DOHH2 (cell line): ENCODE measurements around the gene CNR2.
"Not testable (repeated sequence)": the region's sequence is repeated elsewhere in the genome, so short reads cannot be mapped to it uniquely, and the experiment has no call there.

ENCODE experiments used
- H3F3A ChIP-seq: fragments of 200-600 bp; sonication (generic), shearing (Covaris generic); 2 replicates; pipeline ENCODE4 v1.6.0; 2016; ENCODE audit warnings: antibody characterized with exemption, mild to moderate bottlenecking; ENCODE audit not compliant: control insufficient read depth, insufficient read depth
- H3K27ac ChIP-seq: fragments of 200-600 bp; sonication (generic); 2 replicates; pipeline ENCODE4 v1.5.1; 2014; ENCODE audit warnings: low read depth, mild to moderate bottlenecking, low read length, moderate library complexity
- H3K27me3 ChIP-seq: fragments of 200-600 bp; sonication (generic); 2 replicates; pipeline ENCODE4 v1.6.1; 2014; ENCODE audit warnings: mild to moderate bottlenecking, low read length, mixed read lengths; ENCODE audit not compliant: control insufficient read depth
- H3K36me3 ChIP-seq: fragments of 200-600 bp; sonication (generic); 2 replicates; pipeline ENCODE4 v1.6.1; 2014; ENCODE audit warnings: mild to moderate bottlenecking, low read length, moderate library complexity, mixed read lengths; ENCODE audit not compliant: control insufficient read depth
- H3K4me1 ChIP-seq: fragments of 200-600 bp; sonication (generic); 2 replicates; pipeline ENCODE4 v1.6.1; 2014; ENCODE audit warnings: mild to moderate bottlenecking, low read length, mixed read lengths; ENCODE audit not compliant: control insufficient read depth
- H3K4me2 ChIP-seq: fragments of 200-600 bp; sonication (generic); 2 replicates; pipeline ENCODE4 v1.6.0; 2014; ENCODE audit warnings: mild to moderate bottlenecking, low read length, moderate library complexity
- H3K4me3 ChIP-seq: fragments of 200-600 bp; sonication (generic); 2 replicates; pipeline ENCODE4 v1.5.1; 2014; ENCODE audit warnings: mild to moderate bottlenecking, low read length, mixed read lengths
- H3K79me2 ChIP-seq: fragments of 200-600 bp; sonication (generic); 2 replicates; pipeline ENCODE4 v1.6.1; 2014; ENCODE audit warnings: mild to moderate bottlenecking, low read length, mixed read lengths; ENCODE audit not compliant: control insufficient read depth
- H3K9me2 ChIP-seq: fragments of 200-600 bp; sonication (generic); replicated peaks from 2 replicates; pipeline ENCODE4 v1.6.1; 2014; ENCODE audit warnings: mild to moderate bottlenecking, low read length, mixed read lengths; ENCODE audit not compliant: control insufficient read depth
- H3K9me3 ChIP-seq: fragments of 200-600 bp; sonication (generic); 2 replicates; pipeline ENCODE4 v1.6.1; 2014; ENCODE audit warnings: antibody characterized with exemption, low read length, mixed read lengths; ENCODE audit not compliant: control insufficient read depth, insufficient read depth
- H4K20me1 ChIP-seq: fragments of 200-600 bp; sonication (generic); 2 replicates; pipeline ENCODE4 v1.6.0; 2014; ENCODE audit warnings: low read depth, mild to moderate bottlenecking, antibody characterized with exemption, low read length, moderate library complexity; ENCODE audit not compliant: control insufficient read depth, insufficient read depth
- CTCF ChIP-seq: fragments of 200-600 bp; sonication (generic); IDR thresholded peaks from one replicate; pipeline ENCODE4 v1.5.1; 2014; ENCODE audit warnings: antibody characterized with exemption, mild to moderate bottlenecking, low read depth, low read length; ENCODE audit not compliant: poor library complexity, severe bottlenecking
- EZH2phosphoT487 ChIP-seq: fragments of 200-600 bp; sonication (generic); IDR thresholded peaks from 2 replicates; pipeline ENCODE4 v1.6.1; 2017; ENCODE audit warnings: borderline replicate concordance, mild to moderate bottlenecking, antibody characterized with exemption, low read length, moderate library complexity, mixed read lengths

The CNR2 gene

GRCh38 chr1:23862640-23863039 lies 50.5 kb downstream of the CNR2 start:
- no peak overlapping the region for H3K4me2 ChIP-seq

GRCh38 chr1:23854568-23854967 lies 58.6 kb downstream of the CNR2 start:
- H3K27me3 ChIP-seq: no peaks in the 10 kb centered on the region
- no peaks in the 10 kb centered on the region for H3K9me3 ChIP-seq
- peaks cover 4% of the 10 kb centered on the region; the same call in 1 of the 2 replicates for H3K36me3 ChIP-seq
- TF ChIP-seq EZH2phosphoT487 (no peak), CTCF (peak; percentile 54)
- H3F3A ChIP-seq: no peaks in the 10 kb centered on the region
- H3K9me2 ChIP-seq: no peaks in the 10 kb centered on the region
- no peak overlapping the region for H3K27ac ChIP-seq
- H3K4me3 ChIP-seq: no peak overlapping the region
- H3K4me1 ChIP-seq: no peaks in the 10 kb centered on the region
- H3K79me2 ChIP-seq: no peaks in the 10 kb centered on the region
- no peaks in the 10 kb centered on the region for H4K20me1 ChIP-seq
- no peak overlapping the region for H3K4me2 ChIP-seq

More at GRCh38 chr1:23862640-23863039, 50.5 kb downstream of the CNR2 start:
- TF ChIP-seq EZH2phosphoT487 (no peak), CTCF (no peak)
- Histone ChIP-seq H3K4me1 (peaks cover 17% of the 10 kb centered on the region), H3F3A (no peaks in the 10 kb centered on the region), H3K9me2 (no peaks in the 10 kb centered on the region), H3K79me2 (peaks cover 12% of the 10 kb centered on the region), H4K20me1 (peaks cover 4% of the 10 kb centered on the region; the same call in 1 of the 2 replicates), H3K27ac (no peak overlapping the region), H3K9me3 (no peaks in the 10 kb centered on the region), H3K27me3 (no peaks in the 10 kb centered on the region), H3K4me3 (no peak overlapping the region), H3K36me3 (peaks cover 36% of the 10 kb centered on the region)

- H3K4me3 ChIP-seq, H3K9me3 ChIP-seq, H3K79me2 ChIP-seq, H3K27me3 ChIP-seq, H3K27ac ChIP-seq, H3F3A ChIP-seq, H4K20me1 ChIP-seq, H3K4me2 ChIP-seq, H3K36me3 ChIP-seq, H3K4me1 ChIP-seq, H3K9me2 ChIP-seq: not testable (repeated sequence)
Measured at GRCh38 chr1:23853124-23853523, 60.0 kb downstream of the CNR2 start.

- not testable (repeated sequence) for H3K9me3 ChIP-seq, H3K27me3 ChIP-seq, H3K79me2 ChIP-seq, H3F3A ChIP-seq, H3K4me2 ChIP-seq, H4K20me1 ChIP-seq, H3K4me3 ChIP-seq, H3K27ac ChIP-seq, H3K4me1 ChIP-seq, H3K9me2 ChIP-seq
- peaks cover 15% of the 10 kb centered on the region for H3K36me3 ChIP-seq
Measured at GRCh38 chr1:23851406-23851805, 61.8 kb downstream of the CNR2 start.
